Measurements from ENCODE around the gene CXorf38. TPM values are rescaled to one million over a fixed set of nuclear protein-coding genes. Genes with fewer than 3 reads are reported as not detected.
A peak's percentile ranks its signal among the peaks of the same experiment; 100 is the strongest.

CXorf38 gene
- total RNA-seq, 4 donors from 2014 or later = 11.7 to 23.3 (median 16.5) TPM

DNA sequence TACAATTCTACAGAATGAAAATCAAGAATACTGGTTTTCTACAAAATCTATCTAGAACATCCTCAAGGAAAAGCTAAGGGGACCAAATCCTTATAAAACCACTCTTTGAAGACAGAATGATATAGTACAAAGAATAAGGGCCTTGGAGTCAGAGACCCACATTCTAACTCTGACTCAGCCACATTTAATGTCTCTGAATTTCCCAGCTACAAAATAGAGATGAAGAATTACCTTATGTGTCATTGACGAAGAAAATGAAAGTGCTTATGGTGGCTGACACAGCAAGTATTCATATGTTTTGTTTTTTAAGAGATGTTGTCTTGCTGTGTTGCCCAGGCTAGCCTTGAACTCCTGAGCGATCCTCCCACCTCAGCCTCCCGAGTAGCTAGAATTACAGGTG is 35.9 kb upstream of the CXorf38 start:
- ATAC-seq (ENCODE audit: low FRiP score) (no peak), DNase-seq (ENCODE audit: low spot score) (no peak)
- TF ChIP-seq, protein P1, sequence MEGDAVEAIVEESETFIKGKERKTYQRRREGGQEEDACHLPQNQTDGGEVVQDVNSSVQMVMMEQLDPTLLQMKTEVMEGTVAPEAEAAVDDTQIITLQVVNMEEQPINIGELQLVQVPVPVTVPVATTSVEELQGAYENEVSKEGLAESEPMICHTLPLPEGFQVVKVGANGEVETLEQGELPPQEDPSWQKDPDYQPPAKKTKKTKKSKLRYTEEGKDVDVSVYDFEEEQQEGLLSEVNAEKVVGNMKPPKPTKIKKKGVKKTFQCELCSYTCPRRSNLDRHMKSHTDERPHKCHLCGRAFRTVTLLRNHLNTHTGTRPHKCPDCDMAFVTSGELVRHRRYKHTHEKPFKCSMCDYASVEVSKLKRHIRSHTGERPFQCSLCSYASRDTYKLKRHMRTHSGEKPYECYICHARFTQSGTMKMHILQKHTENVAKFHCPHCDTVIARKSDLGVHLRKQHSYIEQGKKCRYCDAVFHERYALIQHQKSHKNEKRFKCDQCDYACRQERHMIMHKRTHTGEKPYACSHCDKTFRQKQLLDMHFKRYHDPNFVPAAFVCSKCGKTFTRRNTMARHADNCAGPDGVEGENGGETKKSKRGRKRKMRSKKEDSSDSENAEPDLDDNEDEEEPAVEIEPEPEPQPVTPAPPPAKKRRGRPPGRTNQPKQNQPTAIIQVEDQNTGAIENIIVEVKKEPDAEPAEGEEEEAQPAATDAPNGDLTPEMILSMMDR (IDR thresholded peaks at IDR 0.05) = no peak

DNA sequence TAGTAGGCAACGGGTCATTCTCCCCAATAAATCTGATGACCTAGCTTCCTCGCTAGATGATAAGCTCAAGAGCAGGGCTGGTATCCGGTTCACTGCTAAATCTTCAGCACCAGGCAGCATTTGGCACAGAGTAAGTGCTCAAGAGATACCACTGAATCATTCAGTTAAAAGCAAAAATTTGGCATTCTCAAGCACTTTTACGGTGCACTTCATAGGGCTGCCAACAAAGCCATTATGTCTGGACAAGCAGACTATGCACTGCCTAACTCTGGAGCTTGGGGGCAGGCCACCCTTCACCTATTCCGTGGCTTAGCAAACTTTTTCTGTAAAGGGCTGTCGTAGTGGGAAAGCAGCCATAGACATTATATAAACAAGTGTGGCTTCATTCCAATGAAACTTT is 23.8 kb upstream of the CXorf38 start:
- DNase-seq (ENCODE audit: low spot score) (no peak), ATAC-seq (ENCODE audit: low FRiP score) (peak; percentile 41)
- TF ChIP-seq, protein P1 (IDR thresholded peaks at IDR 0.05) = no peak

DNA sequence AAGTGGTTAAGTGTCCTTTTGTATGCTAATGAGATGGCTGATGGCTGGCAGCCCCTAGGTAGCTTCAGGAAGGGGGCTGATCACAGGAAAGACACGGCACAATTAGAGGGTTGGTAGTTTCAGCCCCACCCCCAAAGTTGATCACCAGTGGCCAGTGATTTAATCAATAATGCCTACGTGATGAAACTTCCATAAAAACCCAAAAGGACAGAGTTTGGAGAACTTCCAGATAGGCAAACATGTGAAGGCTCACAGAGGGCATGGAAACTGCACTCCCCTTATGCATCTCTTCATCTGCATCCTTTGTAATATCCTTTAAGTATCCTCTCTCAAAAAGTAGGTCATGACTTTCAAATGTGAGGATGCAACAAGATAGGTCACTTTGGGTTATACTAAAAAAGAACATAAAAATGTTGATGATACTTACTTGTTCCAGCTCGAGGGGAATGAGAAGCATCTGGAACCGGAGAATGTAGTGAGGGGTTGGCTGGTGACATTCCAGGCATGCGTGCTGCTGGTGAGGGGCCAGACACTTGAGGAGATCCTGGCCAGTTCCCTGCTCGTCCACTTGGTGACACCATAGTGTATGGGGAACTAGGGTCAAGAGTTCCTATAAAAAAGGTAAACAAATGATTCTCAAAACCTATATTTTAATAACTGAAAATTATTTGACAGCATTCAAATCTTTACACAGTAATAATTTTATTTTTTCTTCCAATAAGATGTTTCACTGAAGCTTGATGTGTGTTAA is 16.7 kb upstream of the CXorf38 start:
- TF ChIP-seq, protein P1 (IDR thresholded peaks at IDR 0.05) = no peak
- ATAC-seq (ENCODE audit: low FRiP score) (no peak), DNase-seq (ENCODE audit: low spot score) (no peak)

DNA sequence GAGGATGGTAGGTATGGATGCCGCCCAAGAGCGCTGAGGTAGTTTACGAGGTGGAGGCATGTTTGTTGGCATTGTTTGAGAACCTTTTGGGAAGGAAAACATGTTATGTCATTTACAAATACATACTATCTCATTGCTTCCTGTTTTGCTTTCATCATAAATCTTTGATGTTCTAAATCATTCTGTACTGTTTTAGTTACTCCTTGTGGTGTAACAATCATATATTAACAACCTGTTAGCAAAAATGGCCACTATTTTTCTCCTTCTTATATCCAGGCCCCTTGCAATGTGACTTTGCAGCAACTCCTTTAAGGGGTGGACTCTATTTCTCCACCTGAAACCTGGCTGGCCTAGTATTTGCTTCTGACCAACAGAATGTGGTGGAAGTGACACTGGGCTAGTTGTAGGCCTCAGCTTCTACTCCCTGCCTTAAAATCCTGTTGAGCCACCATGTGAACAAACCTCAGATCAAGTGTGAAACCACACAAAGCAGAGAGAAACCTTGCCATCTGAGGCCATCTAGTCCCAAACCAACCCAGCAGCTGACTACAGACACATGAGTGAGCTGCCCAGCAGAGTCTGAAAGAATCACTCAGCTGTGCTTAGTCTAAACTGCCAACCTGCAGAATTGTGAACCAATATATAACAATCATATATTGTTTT is 15.8 kb upstream of the CXorf38 start:
- TF ChIP-seq, protein P1 (IDR thresholded peaks at IDR 0.05) = no peak
- ATAC-seq (ENCODE audit: low FRiP score) = no peak
- no peak for DNase-seq (ENCODE audit: low spot score)

DNA sequence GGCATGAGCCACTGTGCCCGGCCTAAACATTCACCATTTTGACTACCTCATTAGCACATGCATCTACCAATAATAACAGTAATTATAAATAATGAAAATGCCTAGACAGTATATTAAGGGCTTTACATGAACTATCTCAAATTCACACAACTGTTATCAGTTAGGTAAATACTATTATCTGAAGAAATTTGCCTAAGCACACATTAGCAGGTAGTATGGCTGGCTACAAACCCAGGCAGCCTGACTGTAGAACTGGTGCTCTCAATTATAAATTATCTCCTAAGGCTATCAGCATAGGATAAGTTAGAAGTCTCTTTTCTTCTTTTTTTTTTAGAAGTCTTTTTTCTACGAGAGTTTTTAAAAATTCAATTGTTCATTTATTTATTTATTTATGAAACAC is 14.1 kb upstream of the CXorf38 start:
- DNase-seq (ENCODE audit: low spot score) (no peak), ATAC-seq (ENCODE audit: low FRiP score) (no peak)
- TF ChIP-seq, protein P1 (IDR thresholded peaks at IDR 0.05) = no peak

DNA sequence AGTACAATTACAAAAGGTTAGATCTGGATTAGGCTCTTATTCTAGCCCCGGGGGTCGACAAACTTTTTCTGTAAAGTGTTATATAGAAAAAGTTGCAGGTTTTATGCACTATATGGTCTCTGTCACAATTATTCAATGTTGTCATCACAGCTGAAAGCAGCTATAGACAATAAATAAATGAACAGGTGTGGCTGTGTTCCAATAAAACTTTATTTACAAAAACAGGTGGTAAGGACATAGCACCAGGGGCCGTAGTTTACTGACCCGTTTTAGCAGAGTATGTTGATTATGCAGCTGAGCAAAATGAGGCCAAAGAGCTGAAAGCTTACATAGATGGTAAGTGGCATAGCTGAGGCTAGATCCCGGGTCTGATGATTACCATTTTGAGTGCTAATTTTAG is 13.0 kb upstream of the CXorf38 start:
- DNase-seq (ENCODE audit: low spot score) = no peak
- TF ChIP-seq, protein P1 (IDR thresholded peaks at IDR 0.05) = no peak
- no peak for ATAC-seq (ENCODE audit: low FRiP score)

DNA sequence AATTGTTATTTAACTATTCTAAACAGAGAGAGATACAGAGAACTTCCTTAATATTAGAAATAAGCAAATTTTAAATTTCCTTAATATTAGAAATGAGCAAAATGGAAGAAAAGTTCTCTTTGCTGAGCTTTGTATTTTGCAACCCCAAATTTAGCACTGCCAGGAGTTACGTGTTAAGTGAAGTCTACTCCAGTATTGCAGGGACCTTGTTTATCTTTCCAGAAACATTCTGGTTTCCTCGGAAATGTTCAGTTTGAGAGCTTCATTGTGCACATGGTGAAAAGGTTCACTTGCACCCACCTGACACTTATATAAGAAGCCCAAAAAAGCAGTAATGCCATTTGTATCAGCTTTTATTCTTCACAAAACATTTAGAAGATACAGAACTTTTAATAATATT is 6.2 kb upstream of the CXorf38 start:
- no peak for DNase-seq (ENCODE audit: low spot score)

More for the DNA sequence above, 6.2 kb upstream of the CXorf38 start:
- ATAC-seq (ENCODE audit: low FRiP score) = no peak
- TF ChIP-seq, protein P1 (IDR thresholded peaks at IDR 0.05) = no peak
